NCI-H1417 treated with DMSO at 0.1 percent for 48 hours (cell line): Measurements from ENCODE around the gene ALCAM.
A peak's percentile ranks its signal among the peaks of the same experiment; 100 is the strongest.

Source experiments
- DNase-seq: peaks from one replicate; lab custom pipeline; 2025; lab: John Stamatoyannopoulos, UW

The ALCAM gene

GRCh38 chr3:105429034-105429762, 62.5 kb downstream of the ALCAM start:
- peak; percentile 51 for DNase-seq

GRCh38 chr3:105430455-105430854, 63.7 kb downstream of the ALCAM start:
- DNase-seq, result no peak

GRCh38 chr3:105431200-105431599, 64.5 kb downstream of the ALCAM start:
- no peak for DNase-seq

GRCh38 chr3:105435277-105435676, 68.6 kb downstream of the ALCAM start:
- no peak for DNase-seq

GRCh38 chr3:105436687-105437086, 70.0 kb downstream of the ALCAM start:
- no peak for DNase-seq

GRCh38 chr3:105440113-105440512, 73.4 kb downstream of the ALCAM start:
- DNase-seq, result no peak

- no peak for DNase-seq
Measured at GRCh38 chr3:105444725-105445124, 78.0 kb downstream of the ALCAM start.

GRCh38 chr3:105448338-105448982, 81.8 kb downstream of the ALCAM start:
- DNase-seq, result no peak

- no peak for DNase-seq
Measured at GRCh38 chr3:105449414-105449813, 82.7 kb downstream of the ALCAM start.

- no peak for DNase-seq
Measured at GRCh38 chr3:105456017-105456416, 89.3 kb downstream of the ALCAM start.

GRCh38 chr3:105458518-105459215, 92.0 kb downstream of the ALCAM start:
- DNase-seq, result no peak

- no peak for DNase-seq
Measured at GRCh38 chr3:105459566-105460290, 93.0 kb downstream of the ALCAM start.

GRCh38 chr3:105463620-105464019, 96.9 kb downstream of the ALCAM start:
- DNase-seq, result no peak

GRCh38 chr3:105465251-105465853, 98.6 kb downstream of the ALCAM start:
- no peak for DNase-seq

- no peak for DNase-seq
Measured at GRCh38 chr3:105466072-105466471, 99.4 kb downstream of the ALCAM start.

- no peak for DNase-seq
Measured at GRCh38 chr3:105466495-105467404, 100.0 kb downstream of the ALCAM start.

GRCh38 chr3:105470851-105471250, 104.1 kb downstream of the ALCAM start:
- no peak for DNase-seq

- no peak for DNase-seq
Measured at GRCh38 chr3:105473521-105474223, 107.0 kb downstream of the ALCAM start.

GRCh38 chr3:105480768-105481167, 114.1 kb downstream of the ALCAM start:
- DNase-seq, result no peak

- DNase-seq, result no peak
Measured at GRCh38 chr3:105483476-105483875, 116.8 kb downstream of the ALCAM start.
